ENCODE data around the gene CRYBA2.

CRYBA2 gene

DNA sequence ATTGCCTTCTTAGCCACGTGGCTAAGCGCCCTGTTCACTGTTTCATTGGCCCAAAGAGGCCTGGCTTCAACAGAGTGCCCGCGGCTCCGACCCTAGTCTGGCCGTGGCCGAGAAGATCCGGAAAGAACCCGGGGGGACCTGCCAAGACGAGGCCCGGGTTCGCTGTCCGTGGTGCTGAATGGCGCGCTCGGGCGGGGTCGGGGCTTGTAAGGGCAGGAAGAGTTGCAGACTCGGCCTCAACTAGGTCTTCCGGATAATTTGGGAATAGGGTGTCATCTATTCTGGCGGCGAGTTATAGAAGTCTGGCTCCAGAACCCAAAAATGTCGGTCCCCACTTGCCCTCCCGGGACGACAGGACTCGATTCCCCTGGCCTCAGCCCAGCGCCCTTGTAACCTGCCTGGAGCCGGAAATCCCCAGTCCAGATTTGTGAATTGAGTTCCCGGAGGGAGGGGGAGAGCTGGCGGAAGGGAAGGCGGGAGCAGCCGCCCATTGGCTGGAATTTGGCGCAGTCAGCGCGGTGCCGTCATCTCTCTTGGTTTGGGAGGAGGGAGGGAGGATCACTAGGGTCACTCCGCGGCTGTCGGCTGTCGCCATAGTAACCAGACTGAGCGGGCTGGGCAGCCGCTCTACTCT is 30.2 kb downstream of the CRYBA2 start:
- H2AFZ ChIP-seq (ENCODE audit: low read length): no peak overlapping the region
- no peak overlapping the region for H3K4me2 ChIP-seq (ENCODE audit: low read length)
- H3K4me1 ChIP-seq (ENCODE audit: insufficient read depth, low read length, severe bottlenecking): peaks cover 3% of the 10 kb centered on the region
- no peaks in the 10 kb centered on the region for H3K9me3 ChIP-seq (ENCODE audit: low read length)
- no peak overlapping the region for H3K4me3 ChIP-seq (ENCODE audit: low read depth, low read length, poor library complexity, severe bottlenecking)
- H3K27ac ChIP-seq (ENCODE audit: low read depth, low read length, poor library complexity, severe bottlenecking): no peak overlapping the region
- H4K20me1 ChIP-seq (ENCODE audit: insufficient read depth, low read length): no peaks in the 10 kb centered on the region
- no peaks in the 10 kb centered on the region for H3K9me2 ChIP-seq (ENCODE audit: low read depth, low read length)
- no peak overlapping the region for H3K9ac ChIP-seq (ENCODE audit: low read length)
- no peaks in the 10 kb centered on the region for H3K36me3 ChIP-seq (ENCODE audit: insufficient read depth, low read length)
- no peaks in the 10 kb centered on the region for H3K27me3 ChIP-seq (ENCODE audit: insufficient read depth, low read length)
- H3K79me2 ChIP-seq (ENCODE audit: insufficient read depth, low read length): no peaks in the 10 kb centered on the region
- no peaks in the 10 kb centered on the region for H3F3A ChIP-seq (ENCODE audit: insufficient read depth, low read length)
- TF ChIP-seq, protein P1, sequence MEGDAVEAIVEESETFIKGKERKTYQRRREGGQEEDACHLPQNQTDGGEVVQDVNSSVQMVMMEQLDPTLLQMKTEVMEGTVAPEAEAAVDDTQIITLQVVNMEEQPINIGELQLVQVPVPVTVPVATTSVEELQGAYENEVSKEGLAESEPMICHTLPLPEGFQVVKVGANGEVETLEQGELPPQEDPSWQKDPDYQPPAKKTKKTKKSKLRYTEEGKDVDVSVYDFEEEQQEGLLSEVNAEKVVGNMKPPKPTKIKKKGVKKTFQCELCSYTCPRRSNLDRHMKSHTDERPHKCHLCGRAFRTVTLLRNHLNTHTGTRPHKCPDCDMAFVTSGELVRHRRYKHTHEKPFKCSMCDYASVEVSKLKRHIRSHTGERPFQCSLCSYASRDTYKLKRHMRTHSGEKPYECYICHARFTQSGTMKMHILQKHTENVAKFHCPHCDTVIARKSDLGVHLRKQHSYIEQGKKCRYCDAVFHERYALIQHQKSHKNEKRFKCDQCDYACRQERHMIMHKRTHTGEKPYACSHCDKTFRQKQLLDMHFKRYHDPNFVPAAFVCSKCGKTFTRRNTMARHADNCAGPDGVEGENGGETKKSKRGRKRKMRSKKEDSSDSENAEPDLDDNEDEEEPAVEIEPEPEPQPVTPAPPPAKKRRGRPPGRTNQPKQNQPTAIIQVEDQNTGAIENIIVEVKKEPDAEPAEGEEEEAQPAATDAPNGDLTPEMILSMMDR (IDR thresholded peaks at IDR 0.05; ENCODE audit: low read length): no peak
- TF ChIP-seq EZH2 (IDR thresholded peaks at IDR 0.05; ENCODE audit: borderline replicate concordance, low read length): no peak

DNA sequence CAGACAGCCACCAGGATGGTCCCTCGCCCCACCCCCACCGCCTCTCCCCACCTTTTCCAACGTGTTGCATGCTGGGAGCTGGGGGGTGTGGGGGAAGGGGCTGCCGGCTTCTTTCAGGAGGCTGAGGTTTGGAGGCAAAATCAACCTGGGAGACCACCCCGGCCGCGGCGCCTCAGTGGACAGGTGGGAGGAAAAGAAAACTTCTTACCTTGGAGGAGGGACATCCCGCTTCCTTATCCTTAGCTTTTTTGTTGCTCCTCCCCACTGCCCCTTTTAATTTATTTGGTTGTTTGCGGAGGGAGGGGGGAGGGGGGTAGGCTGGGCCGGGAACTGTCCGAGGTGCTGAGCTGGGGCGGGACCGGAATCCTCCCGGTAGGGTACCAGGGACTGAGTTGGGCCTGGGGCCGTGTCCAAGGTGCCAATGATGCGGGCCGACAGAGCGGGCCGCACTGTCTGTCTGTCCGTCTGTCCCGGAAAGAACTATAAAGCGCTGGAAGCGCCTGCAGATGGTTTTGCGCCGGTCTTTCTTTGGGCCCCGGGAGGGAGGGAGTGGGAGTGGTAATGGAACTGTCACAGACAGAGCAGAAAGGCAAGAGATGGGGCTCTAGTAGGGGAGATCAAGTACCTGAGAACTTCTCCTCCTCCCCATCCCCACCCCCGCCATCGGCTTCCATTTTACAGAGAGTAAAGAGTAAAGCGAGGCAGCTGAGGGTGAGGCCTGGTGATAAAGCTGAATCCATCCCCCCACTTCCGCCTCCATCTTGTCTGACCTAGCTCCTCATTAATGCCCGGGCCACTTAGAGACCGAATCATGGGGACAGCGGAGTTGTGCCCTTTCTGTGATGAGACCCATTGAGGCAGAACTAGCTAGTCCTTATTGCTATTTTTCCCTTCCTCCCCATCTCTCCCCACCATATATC is 31.3 kb downstream of the CRYBA2 start:
- H3F3A ChIP-seq (ENCODE audit: insufficient read depth, low read length): no peaks in the 10 kb centered on the region
- no peaks in the 10 kb centered on the region for H3K79me2 ChIP-seq (ENCODE audit: insufficient read depth, low read length)
- TF ChIP-seq, protein P1 (IDR thresholded peaks at IDR 0.05; ENCODE audit: low read length): no peak
- no peak for TF ChIP-seq EZH2 (IDR thresholded peaks at IDR 0.05; ENCODE audit: borderline replicate concordance, low read length)
- H3K9me2 ChIP-seq (ENCODE audit: low read depth, low read length): no peaks in the 10 kb centered on the region
- no peak overlapping the region for H3K9ac ChIP-seq (ENCODE audit: low read length)
- no peak overlapping the region for H3K27ac ChIP-seq (ENCODE audit: low read depth, low read length, poor library complexity, severe bottlenecking)
- no peaks in the 10 kb centered on the region for H3K36me3 ChIP-seq (ENCODE audit: insufficient read depth, low read length)
- no peak overlapping the region for H3K4me3 ChIP-seq (ENCODE audit: low read depth, low read length, poor library complexity, severe bottlenecking)
- no peak overlapping the region for H3K4me2 ChIP-seq (ENCODE audit: low read length)
- peaks cover 3% of the 10 kb centered on the region for H3K4me1 ChIP-seq (ENCODE audit: insufficient read depth, low read length, severe bottlenecking)
- no peak overlapping the region for H2AFZ ChIP-seq (ENCODE audit: low read length)
- no peaks in the 10 kb centered on the region for H4K20me1 ChIP-seq (ENCODE audit: insufficient read depth, low read length)
- no peaks in the 10 kb centered on the region for H3K9me3 ChIP-seq (ENCODE audit: low read length)
- no peaks in the 10 kb centered on the region for H3K27me3 ChIP-seq (ENCODE audit: insufficient read depth, low read length)

DNA sequence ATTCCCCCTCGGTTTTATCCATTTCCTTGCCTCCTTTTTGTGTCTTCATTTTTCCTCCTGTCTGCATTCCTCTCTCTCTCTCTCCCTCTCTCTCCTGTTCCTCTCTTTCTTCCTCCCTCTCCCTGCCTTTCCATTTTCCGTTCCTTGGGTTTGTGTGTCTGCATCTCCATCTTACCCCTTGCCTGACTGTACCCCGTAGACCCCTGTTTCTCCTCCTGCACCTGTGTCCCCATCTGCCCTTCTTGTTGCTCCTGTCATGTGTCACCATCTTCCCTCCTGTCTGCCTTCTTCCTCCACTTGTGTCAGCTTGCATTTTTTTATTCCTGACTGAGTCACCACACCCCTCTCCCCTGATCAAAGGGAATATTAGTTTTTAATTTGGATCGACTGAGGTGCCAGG is 32.0 kb downstream of the CRYBA2 start:
- Histone ChIP-seq H3K9me3 (ENCODE audit: low read length) (no peaks in the 10 kb centered on the region), H4K20me1 (ENCODE audit: insufficient read depth, low read length) (no peaks in the 10 kb centered on the region), H3K79me2 (ENCODE audit: insufficient read depth, low read length) (no peaks in the 10 kb centered on the region), H3K9me2 (ENCODE audit: low read depth, low read length) (no peaks in the 10 kb centered on the region), H3K36me3 (ENCODE audit: insufficient read depth, low read length) (no peaks in the 10 kb centered on the region), H3K27ac (ENCODE audit: low read depth, low read length, poor library complexity, severe bottlenecking) (no peak overlapping the region), H3K9ac (ENCODE audit: low read length) (no peak overlapping the region), H2AFZ (ENCODE audit: low read length) (no peak overlapping the region), H3K4me3 (ENCODE audit: low read depth, low read length, poor library complexity, severe bottlenecking) (no peak overlapping the region), H3K4me1 (ENCODE audit: insufficient read depth, low read length, severe bottlenecking) (peaks cover 3% of the 10 kb centered on the region), H3K4me2 (ENCODE audit: low read length) (no peak overlapping the region), H3K27me3 (ENCODE audit: insufficient read depth, low read length) (no peaks in the 10 kb centered on the region), H3F3A (ENCODE audit: insufficient read depth, low read length) (no peaks in the 10 kb centered on the region)
- no peak for TF ChIP-seq EZH2 (IDR thresholded peaks at IDR 0.05; ENCODE audit: borderline replicate concordance, low read length)

Measured in OCI-LY1 (cell line).